T-helper 2 cell treated with Interferon-gamma antibody and Interleukin-4, amounts not matched to agents 5 μg/mL and 100 μg/mL, for 36 hours (primary cell): Measurements from ENCODE around the gene EVX1.

Source experiments
- DNase-seq: peaks from one replicate; pipeline ENCODE4 v3.0.0; 2021; ENCODE audit warnings: low spot score
- H3K27ac Mint-ChIP-seq: one replicate; pipeline ENCODE4 v1.8.0; 2021; ENCODE audit warnings: mild to moderate bottlenecking, mixed read lengths
- H3K27me3 Mint-ChIP-seq: one replicate; pipeline ENCODE4 v1.8.0; 2021; ENCODE audit warnings: low read depth, mixed read lengths
- H3K36me3 Mint-ChIP-seq: one replicate; pipeline ENCODE4 v1.8.0; 2021; ENCODE audit warnings: low read depth, mixed read lengths
- H3K4me1 Mint-ChIP-seq: one replicate; pipeline ENCODE4 v1.8.0; 2021; ENCODE audit warnings: low read depth, mixed read lengths
- H3K4me3 Mint-ChIP-seq: one replicate; pipeline ENCODE4 v1.8.0; 2022; ENCODE audit warnings: mild to moderate bottlenecking, moderate library complexity, mixed read lengths
- H3K9me3 Mint-ChIP-seq: one replicate; pipeline ENCODE4 v1.8.0; 2021; ENCODE audit warnings: mixed read lengths

The EVX1 gene

GRCh38 chr7:27212497-27213432 lies 29.8 kb upstream of the EVX1 start:
- Mint-ChIP-seq H3K4me1 (peaks cover 6% of the 10 kb centered on the region), H3K4me3 (no peak overlapping the region), H3K27ac (no peak overlapping the region), H3K36me3 (no peaks in the 10 kb centered on the region), H3K27me3 (peaks cover 93% of the 10 kb centered on the region), H3K9me3 (no peaks in the 10 kb centered on the region)
- DNase-seq = no peak

GRCh38 chr7:27213433-27214238 lies 29.0 kb upstream of the EVX1 start:
- H3K9me3 Mint-ChIP-seq = no peaks in the 10 kb centered on the region
- no peak overlapping the region for H3K27ac Mint-ChIP-seq
- H3K4me1 Mint-ChIP-seq = peaks cover 6% of the 10 kb centered on the region
- H3K4me3 Mint-ChIP-seq = no peak overlapping the region
- H3K27me3 Mint-ChIP-seq = peaks cover 92% of the 10 kb centered on the region
- DNase-seq = no peak
- no peaks in the 10 kb centered on the region for H3K36me3 Mint-ChIP-seq

GRCh38 chr7:27214239-27214950 lies 28.2 kb upstream of the EVX1 start:
- Mint-ChIP-seq H3K4me1 (peaks cover 6% of the 10 kb centered on the region), H3K36me3 (no peaks in the 10 kb centered on the region), H3K27ac (no peak overlapping the region), H3K4me3 (no peak overlapping the region), H3K27me3 (peaks cover 90% of the 10 kb centered on the region), H3K9me3 (no peaks in the 10 kb centered on the region)
- DNase-seq = no peak

- H3K27me3 Mint-ChIP-seq = peaks cover 89% of the 10 kb centered on the region
- peaks cover 4% of the 10 kb centered on the region for H3K4me1 Mint-ChIP-seq
- no peak overlapping the region for H3K27ac Mint-ChIP-seq
- no peak overlapping the region for H3K4me3 Mint-ChIP-seq
- no peaks in the 10 kb centered on the region for H3K9me3 Mint-ChIP-seq
- no peak for DNase-seq
- no peaks in the 10 kb centered on the region for H3K36me3 Mint-ChIP-seq
Measured at GRCh38 chr7:27215356-27215755, 27.2 kb upstream of the EVX1 start.

GRCh38 chr7:27217951-27218350 lies 24.7 kb upstream of the EVX1 start:
- Mint-ChIP-seq H3K27me3 (peaks cover 85% of the 10 kb centered on the region), H3K27ac (no peak overlapping the region), H3K36me3 (no peaks in the 10 kb centered on the region), H3K9me3 (no peaks in the 10 kb centered on the region), H3K4me3 (no peak overlapping the region), H3K4me1 (no peaks in the 10 kb centered on the region)
- no peak for DNase-seq

- peaks cover 83% of the 10 kb centered on the region for H3K27me3 Mint-ChIP-seq
- no peak for DNase-seq
- no peak overlapping the region for H3K27ac Mint-ChIP-seq
- no peaks in the 10 kb centered on the region for H3K9me3 Mint-ChIP-seq
- no peak overlapping the region for H3K4me3 Mint-ChIP-seq
- H3K36me3 Mint-ChIP-seq = no peaks in the 10 kb centered on the region
- H3K4me1 Mint-ChIP-seq = no peaks in the 10 kb centered on the region
Measured at GRCh38 chr7:27219821-27220220, 22.8 kb upstream of the EVX1 start.

- Mint-ChIP-seq H3K4me3 (no peak overlapping the region), H3K36me3 (no peaks in the 10 kb centered on the region), H3K27me3 (peaks cover 83% of the 10 kb centered on the region), H3K4me1 (no peaks in the 10 kb centered on the region), H3K27ac (no peak overlapping the region), H3K9me3 (no peaks in the 10 kb centered on the region)
- DNase-seq = no peak
Measured at GRCh38 chr7:27220440-27220955, 22.1 kb upstream of the EVX1 start.

GRCh38 chr7:27221201-27221797 lies 21.3 kb upstream of the EVX1 start:
- Mint-ChIP-seq H3K27me3 (peaks cover 81% of the 10 kb centered on the region), H3K9me3 (no peaks in the 10 kb centered on the region), H3K4me3 (no peak overlapping the region), H3K27ac (no peak overlapping the region), H3K36me3 (no peaks in the 10 kb centered on the region), H3K4me1 (no peaks in the 10 kb centered on the region)
- no peak for DNase-seq

GRCh38 chr7:27223941-27224575 lies 18.5 kb upstream of the EVX1 start:
- no peak for DNase-seq
- H3K9me3 Mint-ChIP-seq = no peaks in the 10 kb centered on the region

GRCh38 chr7:27224983-27225934 lies 17.3 kb upstream of the EVX1 start:
- DNase-seq = no peak
- H3K4me3 Mint-ChIP-seq = no peak overlapping the region
- H3K4me1 Mint-ChIP-seq = no peaks in the 10 kb centered on the region
- peaks cover 76% of the 10 kb centered on the region for H3K27me3 Mint-ChIP-seq
- no peak overlapping the region for H3K27ac Mint-ChIP-seq
- no peaks in the 10 kb centered on the region for H3K36me3 Mint-ChIP-seq
- H3K9me3 Mint-ChIP-seq = no peaks in the 10 kb centered on the region

More at GRCh38 chr7:27223941-27224575, 18.5 kb upstream of the EVX1 start:
- Mint-ChIP-seq H3K4me3 (no peak overlapping the region), H3K4me1 (no peaks in the 10 kb centered on the region), H3K27ac (no peak overlapping the region), H3K36me3 (no peaks in the 10 kb centered on the region), H3K27me3 (peaks cover 81% of the 10 kb centered on the region)

GRCh38 chr7:27229448-27229847 lies 13.2 kb upstream of the EVX1 start:
- Mint-ChIP-seq H3K9me3 (no peaks in the 10 kb centered on the region), H3K27ac (no peak overlapping the region), H3K4me3 (no peak overlapping the region), H3K4me1 (no peaks in the 10 kb centered on the region), H3K27me3 (peaks cover 56% of the 10 kb centered on the region), H3K36me3 (no peaks in the 10 kb centered on the region)
- no peak for DNase-seq
